Ovary (tissue), 3 donors: Measurements from ENCODE around the gene FBXO8.

Experiments
- CTCF ChIP-seq, 3 donors: fragments of 450-650 bp in 2 of 3; fragments of 200-600 bp in 1 of 3; IDR thresholded peaks; one replicate each; pipeline versions ENCODE4 v1.5.1 to v1.8.0; 2016 to 2022; ENCODE audit warnings: antibody characterized with exemption in 3 of 3, mild to moderate bottlenecking in 1 of 3
- EP300 ChIP-seq: sonication (generic); formaldehyde crosslinking; IDR thresholded peaks from one replicate; pipeline ENCODE4 v1.6.1; 2017; ENCODE audit warnings: antibody characterized with exemption
- POLR2A ChIP-seq: fragments of 450-650 bp; IDR thresholded peaks from one replicate; pipeline ENCODE4 v1.6.1; 2017; ENCODE audit warnings: antibody characterized with exemption, mild to moderate bottlenecking, moderate library complexity
- donor health status: DM: no; HTN: no; CAD: no.

- no peak for TF ChIP-seq CTCF (IDR thresholded peaks at IDR 0.05)
- TF ChIP-seq EP300 = no peak
- no peak for TF ChIP-seq POLR2A
These were observed 37.8 kb downstream of the FBXO8 start for GRCh38 chr4:174245714-174246113.
